Stimulated activated CD4-positive, alpha-beta T cell treated with anti-CD3 and anti-CD28 coated beads, Interleukin-1b, Interleukin-23, amount 100 ng/mL, for 1 hour (primary cell): Measurements from ENCODE around the gene NR6A1.
"Not testable (repeated sequence)": the region's sequence is repeated elsewhere in the genome, so short reads cannot be mapped to it uniquely, and the experiment has no call there.

Experiments
- DNase-seq, 2 donors: peaks; one replicate each; pipeline ENCODE4 v3.0.0-alpha.2; 2020; ENCODE audit warnings: low read depth in 2 of 2

Gene NR6A1

DNA sequence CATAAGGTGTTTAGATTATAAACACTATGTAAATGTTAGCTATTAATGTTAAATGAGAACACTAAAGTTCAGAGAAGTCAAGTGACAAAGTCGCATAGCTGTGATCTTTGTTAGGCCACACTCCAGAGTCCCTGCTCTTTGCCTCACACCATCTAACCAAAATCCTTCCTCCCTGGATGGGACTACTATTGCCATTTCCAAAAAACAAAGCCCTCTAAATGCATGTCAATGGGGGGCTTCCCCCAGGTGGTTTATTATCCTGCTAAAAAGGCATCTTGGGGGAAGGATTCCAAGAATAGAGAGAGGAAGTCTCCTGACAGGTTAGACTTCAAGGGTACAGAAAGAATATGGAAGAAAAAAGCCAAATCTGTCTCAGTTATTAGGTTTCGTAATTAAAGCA lies 10.4 kb downstream of the NR6A1 start:
- no peak for DNase-seq

DNA sequence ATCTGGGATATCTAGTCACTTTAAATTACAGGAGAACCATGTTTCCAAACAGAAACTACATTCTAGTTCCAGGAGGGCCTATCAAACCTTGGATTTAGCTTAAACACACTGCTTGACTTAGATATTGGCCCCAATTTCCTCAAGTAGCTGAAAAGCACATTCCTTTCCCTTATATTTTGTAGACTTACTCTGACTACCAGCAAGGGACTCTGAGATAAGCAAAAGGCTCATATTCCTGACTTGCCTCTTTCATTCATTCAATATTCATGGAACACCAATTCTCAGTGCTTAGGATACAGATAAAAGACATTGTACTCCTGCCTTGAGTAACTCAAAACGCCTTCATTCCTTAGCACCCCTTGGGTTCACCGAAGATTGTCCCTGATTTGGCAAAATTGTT lies 11.8 kb downstream of the NR6A1 start:
- DNase-seq, result no peak

- DNase-seq, result no peak
These were observed 12.4 kb downstream of the NR6A1 start for GRCh38 chr9:124758691-124759090.

- DNase-seq, result no peak
These were observed 13.1 kb downstream of the NR6A1 start for GRCh38 chr9:124758061-124758460.

DNA sequence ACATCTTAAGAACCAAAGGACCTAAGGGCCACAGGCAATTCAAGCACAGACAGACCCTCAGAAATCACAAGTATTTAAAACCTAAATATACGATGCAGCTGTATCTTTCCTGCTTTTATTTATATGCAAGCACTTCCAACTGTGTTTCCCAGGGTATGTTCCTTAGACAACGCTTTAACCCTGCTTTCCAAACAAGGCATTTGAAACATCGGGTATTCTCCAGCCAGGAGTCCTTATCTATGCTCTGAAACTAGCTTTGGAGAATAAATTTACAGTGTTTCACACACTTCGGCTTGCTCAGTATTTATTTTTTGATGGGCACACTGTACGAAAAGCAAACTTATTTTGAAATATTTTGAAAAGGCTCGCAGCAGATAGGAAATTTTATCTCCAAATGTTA lies 13.5 kb downstream of the NR6A1 start:
- DNase-seq, result no peak

- DNase-seq, result no peak
These were observed 15.1 kb downstream of the NR6A1 start for GRCh38 chr9:124756011-124756410.

- no peak for DNase-seq
These were observed 16.1 kb downstream of the NR6A1 start for GRCh38 chr9:124755061-124755460.

- no peak for DNase-seq
These were observed 16.8 kb downstream of the NR6A1 start for GRCh38 chr9:124754289-124754688.

GRCh38 chr9:124752967-124753366 lies 18.1 kb downstream of the NR6A1 start:
- no peak for DNase-seq

- no peak for DNase-seq
These were observed 21.3 kb downstream of the NR6A1 start for GRCh38 chr9:124749781-124750180.

GRCh38 chr9:124749284-124749683 lies 21.8 kb downstream of the NR6A1 start:
- no peak for DNase-seq

GRCh38 chr9:124747065-124747464 lies 24.0 kb downstream of the NR6A1 start:
- no peak for DNase-seq

GRCh38 chr9:124743686-124744348 lies 27.3 kb downstream of the NR6A1 start:
- no peak for DNase-seq

DNA sequence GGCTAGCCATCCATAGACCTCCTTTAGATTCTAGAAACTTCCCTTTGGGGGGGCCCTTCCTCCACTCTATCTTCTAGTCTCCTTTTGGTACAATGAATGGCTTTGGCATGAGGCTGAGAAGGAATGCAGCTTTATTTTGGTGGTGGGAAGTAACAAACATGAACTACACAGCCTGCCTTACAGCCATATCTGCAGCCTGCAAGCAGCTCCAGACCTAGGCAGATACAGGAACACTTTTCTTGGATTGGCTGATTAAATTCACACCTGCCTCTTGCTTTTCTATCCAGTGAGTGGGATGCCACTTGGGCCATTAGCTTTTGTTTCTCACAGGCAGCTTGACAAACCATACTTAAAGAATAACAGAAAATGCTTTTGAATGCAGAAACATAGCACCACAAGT lies 28.2 kb downstream of the NR6A1 start:
- no peak for DNase-seq

- no peak for DNase-seq
These were observed 29.4 kb downstream of the NR6A1 start for GRCh38 chr9:124741662-124742061.

DNA sequence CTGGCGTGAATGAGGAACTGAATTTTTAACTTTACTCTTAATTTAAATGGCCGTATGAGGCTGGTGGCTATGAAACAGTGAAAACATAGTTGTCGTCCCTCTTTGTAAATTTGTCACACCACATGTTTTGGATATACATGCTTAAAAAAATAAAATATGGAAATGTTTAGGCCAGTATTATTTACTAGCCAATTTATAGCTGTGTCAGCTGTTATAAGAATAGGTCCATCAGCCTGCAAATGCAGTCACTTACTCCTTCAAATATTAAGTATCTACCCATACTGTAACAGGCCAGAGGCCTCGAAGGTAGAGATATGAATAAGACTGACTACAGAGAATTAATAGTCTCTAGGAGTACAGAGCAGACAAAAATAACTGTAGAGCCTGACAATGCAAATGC lies 30.0 kb downstream of the NR6A1 start:
- no peak for DNase-seq

- DNase-seq, result no peak
These were observed 31.8 kb downstream of the NR6A1 start for GRCh38 chr9:124739360-124739759.

DNA sequence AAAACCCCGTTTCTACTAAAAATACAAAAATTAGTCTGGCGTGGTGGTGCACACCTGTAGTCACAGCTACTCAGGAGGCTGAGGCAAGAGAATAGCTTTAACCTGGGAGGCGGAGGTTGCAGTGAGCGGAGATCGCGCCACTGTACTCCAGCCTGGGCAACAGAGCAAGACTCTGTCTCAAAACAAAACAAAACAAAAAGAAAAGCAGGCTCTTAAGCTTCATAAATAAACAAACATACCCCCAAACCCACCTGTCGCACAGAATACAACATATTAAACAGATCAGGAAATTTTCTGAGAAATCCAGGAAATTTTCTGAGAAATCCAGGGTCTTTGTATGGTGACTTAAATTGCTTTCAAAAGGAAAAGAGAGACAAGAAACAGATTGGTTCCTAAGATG lies 33.0 kb downstream of the NR6A1 start:
- not testable (repeated sequence) for DNase-seq

GRCh38 chr9:124735121-124735520 lies 36.0 kb downstream of the NR6A1 start:
- no peak for DNase-seq

DNA sequence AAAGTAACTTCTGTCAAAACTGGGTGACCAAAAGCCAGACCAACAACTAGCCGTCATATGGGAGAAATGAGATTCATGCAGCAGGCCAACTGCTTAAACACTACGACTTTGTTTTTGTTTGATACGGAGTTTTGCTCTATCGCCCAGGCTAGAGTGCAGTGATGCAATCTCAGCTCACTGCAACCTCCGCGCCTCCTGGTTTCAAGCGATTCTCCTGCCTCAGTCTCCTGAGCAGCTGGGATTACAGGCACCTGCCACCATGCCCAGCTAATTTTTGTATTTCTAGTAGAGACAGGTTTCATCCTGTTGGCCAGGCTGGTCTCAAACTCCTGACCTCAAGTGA lies 36.4 kb downstream of the NR6A1 start:
- DNase-seq, result not testable (repeated sequence)

DNA sequence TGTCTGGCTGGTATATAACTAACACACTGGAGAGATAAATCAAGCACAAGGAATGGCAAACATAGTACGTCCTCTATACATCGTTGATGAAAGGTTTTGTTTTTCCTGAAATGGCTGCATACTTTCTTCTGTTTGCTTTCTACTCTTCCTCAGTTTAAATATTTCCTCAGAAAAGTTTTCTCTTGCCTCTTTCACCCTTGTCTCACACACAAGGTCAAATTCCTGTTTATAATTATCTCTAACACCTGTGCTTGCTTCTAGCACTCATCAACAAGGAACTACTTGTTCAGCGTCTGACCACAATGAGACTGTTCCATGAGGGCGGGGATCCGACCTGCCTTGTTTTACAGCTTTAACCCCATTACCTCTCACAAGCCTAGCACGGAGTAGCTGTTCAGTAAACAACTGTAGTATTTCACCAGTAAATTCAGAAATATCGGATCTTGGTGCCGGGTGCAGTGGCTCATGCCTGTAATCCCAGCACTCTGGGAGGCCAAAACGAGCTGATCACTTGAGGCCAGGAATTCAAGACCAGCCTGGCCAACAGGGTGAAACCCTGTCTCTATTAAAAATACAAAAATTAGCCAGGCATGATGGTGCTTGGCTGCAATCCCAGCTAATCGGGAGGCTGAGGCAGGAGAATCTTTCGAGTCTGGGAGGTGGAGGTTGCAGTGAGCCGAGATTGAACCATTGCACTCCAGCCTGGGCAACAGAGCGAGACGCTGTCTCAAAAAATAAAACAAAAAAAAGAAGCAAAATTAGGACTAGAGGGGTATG lies 37.0 kb downstream of the NR6A1 start:
- no peak for DNase-seq

DNA sequence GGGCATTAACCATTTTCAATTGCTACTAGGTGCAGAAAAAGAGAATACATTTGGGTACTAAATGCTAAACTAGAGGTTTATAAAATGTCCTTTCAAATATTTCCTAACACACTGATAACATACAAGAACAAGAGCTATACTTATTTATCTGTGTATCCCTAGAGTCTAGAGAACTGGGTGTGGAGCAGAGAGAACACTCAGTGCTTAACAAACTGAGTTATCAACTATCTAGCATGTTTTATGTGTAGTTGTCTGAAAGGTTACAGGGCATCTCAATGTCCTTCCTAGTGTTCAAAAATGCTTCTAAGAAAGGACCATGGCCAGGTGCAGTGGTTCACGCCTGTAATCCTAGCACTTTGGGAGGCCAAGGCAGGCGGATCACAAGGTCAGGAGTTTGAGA lies 40.3 kb downstream of the NR6A1 start:
- no peak for DNase-seq

GRCh38 chr9:124726886-124727285 lies 44.2 kb downstream of the NR6A1 start:
- DNase-seq, result no peak

GRCh38 chr9:124725068-124725452 lies 46.1 kb downstream of the NR6A1 start:
- no peak for DNase-seq
